GM10248 (cell line): ENCODE data around the gene ESPN.
"Not testable (repeated sequence)": the region's sequence is repeated elsewhere in the genome, so short reads cannot be mapped to it uniquely, and the experiment has no call there.

ENCODE experiments used
- CTCF ChIA-PET: fragments of 300-600 bp; sonication (Branson Sonifier 250); formaldehyde crosslinking; extraction: SDS; loops from one replicate; lab custom pipeline; 2021; ENCODE audit warnings: antibody characterized with exemption; lab: Yijun Ruan, JAX
- POLR2A ChIA-PET: fragments of 350-650 bp; sonication (Branson Sonifier 250); formaldehyde crosslinking; extraction: SDS; loops from one replicate; lab custom pipeline; 2020; ENCODE audit warnings: antibody characterized with exemption; lab: Yijun Ruan, JAX
- DNase-seq: peaks from one replicate; pipeline ENCODE4 v3.0.0; 2012; ENCODE audit errors: extremely low spot score
- TF ChIP-seq, protein P1 (sequence below): IDR thresholded peaks from 2 replicates; pipeline ENCODE4 v1.5.1; 2012; ENCODE audit warnings: mild to moderate bottlenecking, low read depth; ENCODE audit errors: extremely low read depth, missing control alignments, control extremely low read depth

The ESPN gene

GRCh38 chr1:6454856-6455751, 30.5 kb downstream of the ESPN start:
- ChIA-PET POLR2A (no interaction called here), CTCF (interaction anchor here (0.9 to 1.4 kb wide), 2 partner anchors 17 to 34 kb away, joined by 3 read pairs; no protein-coding TSS in a partner anchor)
- no peak for DNase-seq
- TF ChIP-seq, protein P1, sequence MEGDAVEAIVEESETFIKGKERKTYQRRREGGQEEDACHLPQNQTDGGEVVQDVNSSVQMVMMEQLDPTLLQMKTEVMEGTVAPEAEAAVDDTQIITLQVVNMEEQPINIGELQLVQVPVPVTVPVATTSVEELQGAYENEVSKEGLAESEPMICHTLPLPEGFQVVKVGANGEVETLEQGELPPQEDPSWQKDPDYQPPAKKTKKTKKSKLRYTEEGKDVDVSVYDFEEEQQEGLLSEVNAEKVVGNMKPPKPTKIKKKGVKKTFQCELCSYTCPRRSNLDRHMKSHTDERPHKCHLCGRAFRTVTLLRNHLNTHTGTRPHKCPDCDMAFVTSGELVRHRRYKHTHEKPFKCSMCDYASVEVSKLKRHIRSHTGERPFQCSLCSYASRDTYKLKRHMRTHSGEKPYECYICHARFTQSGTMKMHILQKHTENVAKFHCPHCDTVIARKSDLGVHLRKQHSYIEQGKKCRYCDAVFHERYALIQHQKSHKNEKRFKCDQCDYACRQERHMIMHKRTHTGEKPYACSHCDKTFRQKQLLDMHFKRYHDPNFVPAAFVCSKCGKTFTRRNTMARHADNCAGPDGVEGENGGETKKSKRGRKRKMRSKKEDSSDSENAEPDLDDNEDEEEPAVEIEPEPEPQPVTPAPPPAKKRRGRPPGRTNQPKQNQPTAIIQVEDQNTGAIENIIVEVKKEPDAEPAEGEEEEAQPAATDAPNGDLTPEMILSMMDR: no peak

GRCh38 chr1:6455752-6456520, 31.4 kb downstream of the ESPN start:
- DNase-seq, CTCF ChIA-PET, POLR2A ChIA-PET: not testable (repeated sequence)

DNA sequence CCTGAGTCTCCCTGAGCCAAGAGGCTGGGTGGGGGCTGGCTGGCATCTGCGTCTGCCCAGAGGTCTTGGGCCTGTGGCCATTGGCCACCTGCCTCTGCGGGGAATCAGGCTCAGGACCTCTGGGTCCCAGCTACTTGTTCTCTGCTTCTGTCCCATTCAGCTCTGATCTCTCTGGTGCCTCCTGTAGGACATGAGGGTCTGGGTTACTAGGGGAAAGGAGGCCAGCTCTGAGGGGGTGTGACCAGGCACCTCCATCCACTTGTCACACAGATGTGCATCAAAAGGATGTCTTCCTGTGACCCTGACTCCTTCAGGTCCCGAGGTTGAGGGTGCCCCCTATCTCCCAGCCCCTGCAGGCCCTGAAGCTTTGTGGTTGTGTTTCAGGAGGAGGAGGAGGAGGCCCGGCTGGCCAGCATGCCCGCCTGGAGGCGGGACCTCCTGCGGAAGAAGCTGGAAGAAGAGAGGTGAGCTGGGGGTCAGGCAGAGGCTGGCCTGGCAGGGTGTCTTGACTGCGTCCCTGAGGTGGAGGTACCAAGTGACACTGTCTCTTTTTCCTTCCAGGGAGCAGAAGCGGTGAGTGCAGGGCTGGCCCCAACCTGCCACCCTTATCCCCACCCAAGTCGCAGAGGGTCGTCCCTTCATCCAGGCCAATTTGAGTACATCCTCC, 32.4 kb downstream of the ESPN start:
- ChIA-PET POLR2A (no interaction called here), CTCF (interaction anchor here (1.1 kb wide), 1 partner anchor 52 kb away, joined by 3 read pairs; no protein-coding TSS in a partner anchor)

GRCh38 chr1:6459850-6460265, 35.3 kb downstream of the ESPN start:
- no peak for DNase-seq
- TF ChIP-seq, protein P1: no peak
- POLR2A ChIA-PET: no interaction called here
- CTCF ChIA-PET: interaction anchor here (1.1 to 2.2 kb wide), 4 partner anchors 17 to 186 kb away, joined by 3 to 9 read pairs (median 5); no protein-coding TSS in a partner anchor

More for the DNA sequence above, 32.4 kb downstream of the ESPN start:
- TF ChIP-seq, protein P1: no peak
- DNase-seq: no peak

DNA sequence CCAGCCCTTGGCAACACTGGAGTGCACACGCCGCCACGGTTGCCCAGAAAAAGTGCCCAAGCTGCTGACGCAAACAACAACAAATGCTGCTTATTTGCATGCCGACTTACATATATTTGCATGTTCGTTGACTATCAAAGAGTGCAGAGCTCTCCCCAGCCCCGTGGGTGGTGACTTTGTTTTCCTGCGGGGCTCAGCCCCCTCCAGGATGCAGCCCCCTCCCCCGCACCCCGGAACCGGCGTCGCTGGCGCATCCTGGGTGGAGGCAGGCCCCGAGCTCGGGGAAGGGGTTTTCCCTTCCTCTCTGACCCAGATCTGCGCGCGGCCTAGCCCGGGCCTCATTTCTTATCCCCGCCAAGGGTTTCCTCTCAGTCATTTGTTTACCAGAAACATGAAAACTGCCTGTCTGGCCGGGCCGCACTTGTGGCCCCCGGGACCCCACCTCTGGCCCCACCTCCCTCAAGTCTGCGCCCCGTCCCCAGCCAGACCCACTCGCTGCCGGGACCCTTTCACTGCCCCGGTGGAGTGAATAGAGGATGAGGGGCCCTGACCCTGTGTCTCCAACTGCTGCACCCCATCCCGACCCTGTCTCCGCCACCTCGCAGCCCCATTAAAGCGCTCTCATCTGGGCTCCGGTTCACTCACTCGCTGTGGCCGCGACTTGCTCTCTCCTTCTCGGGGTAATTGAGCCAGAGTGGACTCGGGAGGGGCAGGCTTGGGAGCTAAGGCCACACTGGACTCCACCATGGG, 35.9 kb downstream of the ESPN start:
- peak; percentile 72 for DNase-seq
- TF ChIP-seq, protein P1: no peak
- CTCF ChIA-PET: interaction anchor here (1.3 to 2.2 kb wide), 3 partner anchors 16 to 30 kb away, joined by 3 to 9 read pairs (median 7); no protein-coding TSS in a partner anchor
- POLR2A ChIA-PET: no interaction called here

- ChIA-PET POLR2A (no interaction called here), CTCF (interaction anchor here (1.0 to 2.0 kb wide), 2 partner anchors 22 to 23 kb away, joined by 4 to 9 read pairs; no protein-coding TSS in a partner anchor)
- TF ChIP-seq, protein P1: no peak
- DNase-seq: no peak
Observed at GRCh38 chr1:6461051-6461530, 36.5 kb downstream of the ESPN start.
